ENCODE data around the gene THTPA.

DNA sequence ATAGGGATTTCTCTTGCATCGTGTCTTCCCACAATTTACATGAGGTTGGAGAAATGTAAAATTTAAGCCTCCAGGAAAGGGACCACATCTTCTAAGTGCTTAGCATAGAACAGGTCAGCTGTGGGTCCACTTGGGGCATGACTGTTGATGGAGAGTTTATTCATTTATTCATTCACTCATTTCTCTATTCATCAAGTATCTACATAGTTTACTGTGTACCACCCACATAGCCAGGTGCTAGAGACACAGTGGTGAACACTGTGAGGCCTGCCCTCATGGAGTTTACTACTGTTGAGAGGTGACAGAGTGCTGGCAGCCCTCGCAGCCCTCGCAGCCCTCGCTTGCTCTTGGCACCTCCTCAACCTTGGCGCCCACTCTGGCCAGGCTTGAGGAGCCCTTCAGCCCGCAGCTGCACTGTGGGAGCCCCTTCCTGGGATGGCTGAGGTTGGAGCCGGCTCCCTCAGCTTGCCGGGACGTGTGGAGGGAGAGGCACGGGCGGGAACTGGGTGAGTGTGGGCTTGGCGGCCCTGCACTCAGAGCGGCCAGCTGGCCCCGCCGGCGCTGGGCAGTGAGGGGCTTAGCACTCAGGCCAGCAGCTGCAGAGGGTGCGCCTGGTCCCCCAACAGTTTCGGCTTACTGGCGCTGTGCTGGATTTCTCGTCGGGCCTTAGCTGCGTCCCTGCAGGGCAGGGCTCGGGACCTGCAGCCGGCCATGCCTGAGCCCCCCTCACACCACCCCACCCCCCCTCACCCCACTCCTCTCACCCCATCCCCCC, 24.3 kb downstream of the THTPA start:
- TF ChIP-seq SNRNP70 (optimal IDR thresholded peaks at IDR 0.05; ENCODE audit: low read depth, low read length), result no peak
- TF ChIP-seq E2F8 (IDR thresholded peaks at IDR 0.05; ENCODE audit: low read depth, partially characterized antibody), result no peak
- no peak for TF ChIP-seq POLR2G (IDR thresholded peaks at IDR 0.05; ENCODE audit: low read depth, low read length)
- no peak for TF ChIP-seq HNRNPL (IDR thresholded peaks at IDR 0.05; ENCODE audit: low read depth, low read length)
- TF ChIP-seq SP2 (IDR thresholded peaks at IDR 0.05; ENCODE audit: extremely low read depth, low read depth, low read length, poor library complexity, severe bottlenecking), result no peak
- TF ChIP-seq CTCF (IDR thresholded peaks at IDR 0.05 in 2 of 3, conservative IDR thresholded peaks at IDR 0.05 in 1 of 3; ENCODE audit: insufficient read depth in 2 of 3, low read depth in 1 of 3, low read length in 3 of 3), result no peak
- TF ChIP-seq, protein P1, sequence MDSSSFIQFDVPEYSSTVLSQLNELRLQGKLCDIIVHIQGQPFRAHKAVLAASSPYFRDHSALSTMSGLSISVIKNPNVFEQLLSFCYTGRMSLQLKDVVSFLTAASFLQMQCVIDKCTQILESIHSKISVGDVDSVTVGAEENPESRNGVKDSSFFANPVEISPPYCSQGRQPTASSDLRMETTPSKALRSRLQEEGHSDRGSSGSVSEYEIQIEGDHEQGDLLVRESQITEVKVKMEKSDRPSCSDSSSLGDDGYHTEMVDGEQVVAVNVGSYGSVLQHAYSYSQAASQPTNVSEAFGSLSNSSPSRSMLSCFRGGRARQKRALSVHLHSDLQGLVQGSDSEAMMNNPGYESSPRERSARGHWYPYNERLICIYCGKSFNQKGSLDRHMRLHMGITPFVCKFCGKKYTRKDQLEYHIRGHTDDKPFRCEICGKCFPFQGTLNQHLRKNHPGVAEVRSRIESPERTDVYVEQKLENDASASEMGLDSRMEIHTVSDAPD (CRISPR knock-in tag; IDR thresholded peaks at IDR 0.05), result no peak
- no peak for TF ChIP-seq RERE (CRISPR knock-in tag; IDR thresholded peaks at IDR 0.05; ENCODE audit: borderline replicate concordance)
- no peak for TF ChIP-seq CBX1 (IDR thresholded peaks at IDR 0.05; ENCODE audit: low read depth)
- TF ChIP-seq HNRNPH1 (optimal IDR thresholded peaks at IDR 0.05; ENCODE audit: low read depth, low read length), result no peak
- no peak for TF ChIP-seq NR2F6 (CRISPR knock-in tag; IDR thresholded peaks at IDR 0.05)
- no peak for TF ChIP-seq ESRRB (CRISPR knock-in tag; IDR thresholded peaks at IDR 0.05; ENCODE audit: borderline replicate concordance)
- no peak for TF ChIP-seq MYBL2 (IDR thresholded peaks at IDR 0.05; ENCODE audit: low read depth)
- TF ChIP-seq MYBL2 (CRISPR knock-in tag; IDR thresholded peaks at IDR 0.05; ENCODE audit: borderline replicate concordance), result no peak
